Measurements from ENCODE around the gene GABARAPL2.

GABARAPL2 gene

DNA sequence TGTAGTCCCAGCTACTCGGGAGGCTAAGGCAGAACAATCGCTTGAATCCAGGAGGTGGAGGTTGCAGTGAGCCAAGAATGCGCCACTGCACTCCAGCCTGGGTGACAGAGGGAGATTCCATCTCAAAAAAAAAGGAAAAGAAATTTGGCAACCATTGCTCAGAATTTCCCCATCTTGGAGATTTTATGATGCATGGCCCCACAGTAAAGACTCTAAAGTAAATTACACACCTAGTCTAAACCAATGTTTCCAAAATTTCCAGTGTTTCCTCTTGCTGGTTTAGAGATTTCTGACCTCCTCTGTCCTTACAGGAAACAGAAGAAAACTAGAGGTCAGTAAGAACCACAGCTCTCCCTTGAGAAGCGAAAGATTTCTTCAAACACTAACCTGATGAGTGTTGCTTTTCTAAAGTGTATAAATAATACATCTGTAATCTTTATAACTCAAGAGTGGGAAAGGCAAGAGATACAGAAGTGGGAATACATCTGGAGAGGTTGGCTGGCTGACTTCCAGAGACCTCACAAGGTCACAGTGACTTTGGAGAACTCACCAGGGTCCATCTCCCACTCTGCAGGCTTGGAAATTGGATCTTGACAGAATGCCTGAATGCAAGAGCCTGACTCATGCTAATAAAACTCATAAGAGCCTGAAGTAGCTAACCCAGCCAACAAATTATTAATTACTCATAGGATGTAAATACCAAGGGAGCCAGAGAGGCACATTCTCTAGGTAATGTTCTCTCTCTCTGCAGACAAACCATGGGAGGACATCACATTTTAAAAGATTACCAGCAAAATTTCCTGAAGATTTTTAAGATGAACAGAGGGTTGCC is 48.1 kb downstream of the GABARAPL2 start:
- TF ChIP-seq, protein P1, sequence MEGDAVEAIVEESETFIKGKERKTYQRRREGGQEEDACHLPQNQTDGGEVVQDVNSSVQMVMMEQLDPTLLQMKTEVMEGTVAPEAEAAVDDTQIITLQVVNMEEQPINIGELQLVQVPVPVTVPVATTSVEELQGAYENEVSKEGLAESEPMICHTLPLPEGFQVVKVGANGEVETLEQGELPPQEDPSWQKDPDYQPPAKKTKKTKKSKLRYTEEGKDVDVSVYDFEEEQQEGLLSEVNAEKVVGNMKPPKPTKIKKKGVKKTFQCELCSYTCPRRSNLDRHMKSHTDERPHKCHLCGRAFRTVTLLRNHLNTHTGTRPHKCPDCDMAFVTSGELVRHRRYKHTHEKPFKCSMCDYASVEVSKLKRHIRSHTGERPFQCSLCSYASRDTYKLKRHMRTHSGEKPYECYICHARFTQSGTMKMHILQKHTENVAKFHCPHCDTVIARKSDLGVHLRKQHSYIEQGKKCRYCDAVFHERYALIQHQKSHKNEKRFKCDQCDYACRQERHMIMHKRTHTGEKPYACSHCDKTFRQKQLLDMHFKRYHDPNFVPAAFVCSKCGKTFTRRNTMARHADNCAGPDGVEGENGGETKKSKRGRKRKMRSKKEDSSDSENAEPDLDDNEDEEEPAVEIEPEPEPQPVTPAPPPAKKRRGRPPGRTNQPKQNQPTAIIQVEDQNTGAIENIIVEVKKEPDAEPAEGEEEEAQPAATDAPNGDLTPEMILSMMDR (IDR thresholded peaks at IDR 0.05), result no peak

DNA sequence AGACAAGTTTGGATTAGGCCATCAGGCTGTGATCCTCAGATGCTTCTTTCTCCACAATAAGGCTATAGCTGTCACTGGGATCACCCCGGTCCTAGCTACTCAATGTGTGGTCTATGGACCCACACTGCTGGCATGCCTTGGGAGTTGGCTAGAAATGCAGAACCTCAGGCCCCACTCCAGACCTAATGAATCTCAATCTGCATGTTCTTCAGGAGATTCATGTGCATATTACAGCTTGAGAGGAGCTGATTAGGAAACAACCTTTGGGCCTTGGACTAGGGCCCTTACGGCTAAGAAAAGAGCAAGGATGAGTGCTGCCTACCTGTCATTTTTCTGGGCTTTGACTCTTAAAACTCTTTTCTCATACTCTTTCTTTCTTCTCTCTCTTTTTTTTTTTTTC is 49.4 kb downstream of the GABARAPL2 start:
- TF ChIP-seq, protein P1 (IDR thresholded peaks at IDR 0.05), result no peak

DNA sequence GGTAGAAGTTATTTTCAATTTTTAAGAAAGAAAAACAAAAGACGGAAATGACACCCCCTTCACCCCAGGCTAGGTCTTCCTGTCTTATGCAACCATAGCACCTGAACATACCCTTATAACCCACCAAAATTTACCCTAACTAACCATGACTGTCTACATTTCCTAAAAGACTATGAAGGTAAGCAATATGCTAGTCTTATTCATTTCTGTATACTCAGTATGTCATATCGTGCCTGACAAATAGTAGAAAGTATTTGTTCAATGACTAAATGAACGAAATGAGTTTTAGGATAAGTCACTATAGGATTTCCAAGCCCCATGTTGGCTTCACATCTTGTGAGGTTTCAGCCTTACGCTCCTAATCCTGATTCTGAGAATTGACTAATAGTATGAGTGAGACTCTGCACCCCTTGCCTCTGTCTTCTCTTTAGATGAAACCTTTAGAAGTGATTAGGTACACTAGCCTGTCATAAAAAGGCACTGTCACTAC is 50.4 kb downstream of the GABARAPL2 start:
- TF ChIP-seq, protein P1 (IDR thresholded peaks at IDR 0.05), result no peak

DNA sequence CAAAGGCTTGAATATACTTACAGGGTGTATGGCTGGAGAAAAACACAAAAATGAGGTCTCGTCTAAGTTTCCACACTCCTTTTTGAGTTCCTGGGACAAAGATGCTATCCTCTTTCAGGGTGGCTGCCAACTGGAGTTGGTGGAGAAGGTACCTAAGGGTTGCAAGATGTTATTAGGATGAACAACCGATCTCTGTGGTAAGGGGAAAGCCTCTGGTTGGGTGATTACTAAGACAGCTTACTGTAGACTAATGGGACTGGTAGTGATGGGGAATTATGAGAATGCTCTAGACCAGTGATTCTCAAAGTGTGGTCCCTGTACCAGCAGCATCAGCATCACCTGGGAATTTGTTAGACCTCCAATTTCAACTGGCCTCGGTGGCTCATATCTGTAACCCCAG is 50.9 kb downstream of the GABARAPL2 start:
- TF ChIP-seq, protein P1 (IDR thresholded peaks at IDR 0.05), result no peak

DNA sequence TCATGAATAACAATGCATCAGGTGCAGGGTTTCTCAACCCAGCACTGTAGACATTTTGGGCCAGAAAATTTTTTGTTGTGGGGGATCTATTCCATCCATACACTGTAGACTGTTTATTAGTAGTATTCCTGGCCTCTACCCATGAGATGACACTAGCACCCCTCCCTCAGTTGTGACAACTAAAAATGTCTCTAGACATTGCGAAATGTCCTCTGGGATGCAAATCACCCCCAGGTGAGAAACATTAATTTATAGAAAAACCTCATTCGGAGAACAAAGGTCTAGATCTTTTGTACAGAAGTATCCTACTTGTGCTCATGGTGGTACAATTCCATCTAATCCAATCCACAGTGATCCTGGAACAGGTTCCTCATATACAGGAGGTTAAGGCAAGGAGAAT is 52.6 kb downstream of the GABARAPL2 start:
- TF ChIP-seq, protein P1 (IDR thresholded peaks at IDR 0.05), result no peak

DNA sequence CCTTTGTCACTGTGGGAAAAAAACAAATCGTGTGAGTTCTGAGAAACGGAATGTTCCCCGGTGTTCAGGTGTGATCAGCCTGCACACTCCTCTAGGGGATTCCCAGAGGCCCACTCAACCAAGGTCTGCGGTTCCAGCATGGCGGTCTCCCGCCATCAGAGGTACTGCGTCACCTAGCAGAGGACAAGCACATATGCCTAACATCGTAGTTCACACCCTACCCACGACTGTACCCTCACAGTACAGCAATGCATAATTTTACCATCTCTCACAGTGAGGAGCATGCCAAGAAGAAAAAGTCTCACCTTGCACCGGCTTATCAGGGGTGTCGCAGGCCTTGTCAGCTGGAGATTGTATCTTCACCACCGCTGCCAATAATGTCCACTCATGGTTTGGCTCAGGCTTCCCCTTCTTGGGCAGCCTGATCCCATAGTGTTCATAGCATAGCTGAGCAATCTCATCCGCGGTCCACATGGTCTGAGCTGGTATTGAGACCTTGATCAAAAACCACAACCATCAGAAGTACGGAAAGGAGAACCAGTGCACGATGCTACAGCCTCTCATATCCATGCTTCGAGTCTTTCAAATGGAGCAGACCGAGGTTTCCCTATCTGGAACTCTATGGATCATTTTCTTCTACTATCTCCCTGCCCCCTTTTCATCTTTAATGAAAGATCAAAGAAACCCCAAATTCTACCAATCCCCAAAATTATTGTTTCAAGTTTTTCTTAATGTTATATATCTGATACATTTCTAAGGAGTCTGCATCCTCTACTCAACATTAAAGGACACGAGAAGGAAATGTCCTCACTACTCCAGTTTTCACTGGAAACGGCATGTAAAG is 54.4 kb downstream of the GABARAPL2 start:
- TF ChIP-seq, protein P1 (IDR thresholded peaks at IDR 0.05), result no peak

DNA sequence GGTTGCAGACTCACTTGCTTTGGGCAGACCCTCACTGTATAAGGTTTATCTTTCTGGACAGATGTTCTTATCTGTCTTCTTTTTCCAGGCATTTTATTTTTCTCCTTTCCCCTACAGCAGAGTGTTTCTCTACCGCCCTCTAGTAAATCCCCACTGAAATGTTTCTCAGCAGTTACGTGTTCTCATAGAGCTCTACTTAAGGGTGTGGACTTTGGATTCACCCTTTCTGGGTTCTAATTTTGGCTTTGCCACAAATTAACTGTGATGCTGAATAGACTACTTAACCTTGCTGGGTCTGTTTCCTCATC is 54.9 kb downstream of the GABARAPL2 start:
- TF ChIP-seq, protein P1 (IDR thresholded peaks at IDR 0.05), result peak; percentile 46

All from LNCAP (cell line).